NOMO-1 treated with dmso at 0.1 percent for 144 hours (cell line): ENCODE results near the gene CACNA1D.

Experiments used
- DNase-seq: peaks from one replicate; lab custom pipeline; 2025; ENCODE audit not compliant: unreplicated experiment; lab: John Stamatoyannopoulos, UW

The CACNA1D gene

DNA sequence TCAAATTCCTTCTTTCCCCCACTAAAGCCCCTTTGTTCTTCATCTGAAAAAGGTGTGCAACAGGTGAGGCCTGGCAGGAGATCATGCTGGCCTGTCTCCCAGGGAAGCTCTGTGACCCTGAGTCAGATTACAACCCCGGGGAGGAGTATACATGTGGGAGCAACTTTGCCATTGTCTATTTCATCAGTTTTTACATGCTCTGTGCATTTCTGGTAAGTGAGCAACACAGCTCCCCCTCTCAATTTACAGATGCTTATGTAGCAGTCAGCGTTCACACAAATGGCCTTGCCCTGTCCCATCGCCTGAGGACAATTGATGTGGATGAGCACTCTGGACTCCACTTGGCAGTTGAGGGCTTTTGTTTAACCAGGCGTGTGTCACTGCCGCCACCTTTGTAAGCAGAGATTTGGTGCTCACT, 281.4 kb downstream of the CACNA1D start:
- DNase-seq, result no peak

DNA sequence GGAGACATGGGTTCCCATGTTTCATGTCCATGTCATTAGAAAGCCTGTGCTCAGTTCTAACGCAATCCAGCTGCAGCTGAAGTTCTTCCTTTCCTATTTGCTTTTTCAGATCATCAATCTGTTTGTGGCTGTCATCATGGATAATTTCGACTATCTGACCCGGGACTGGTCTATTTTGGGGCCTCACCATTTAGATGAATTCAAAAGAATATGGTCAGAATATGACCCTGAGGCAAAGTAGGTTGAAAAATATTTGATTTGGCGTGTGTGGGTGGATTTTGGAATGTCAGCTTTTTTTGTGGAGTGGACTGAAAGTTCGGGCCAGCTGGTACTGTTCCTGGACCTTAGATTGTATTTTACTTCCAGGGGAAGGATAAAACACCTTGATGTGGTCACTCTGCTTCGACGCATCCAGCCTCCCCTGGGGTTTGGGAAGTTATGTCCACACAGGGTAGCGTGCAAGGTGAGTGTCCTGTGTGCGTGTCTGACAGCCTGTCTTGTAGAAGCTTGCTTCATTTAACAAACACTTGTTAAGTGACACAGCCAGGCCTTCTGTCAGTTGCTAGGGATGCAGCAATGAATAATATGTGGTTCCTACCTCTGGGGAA, 282.2 kb downstream of the CACNA1D start:
- DNase-seq, result no peak

DNA sequence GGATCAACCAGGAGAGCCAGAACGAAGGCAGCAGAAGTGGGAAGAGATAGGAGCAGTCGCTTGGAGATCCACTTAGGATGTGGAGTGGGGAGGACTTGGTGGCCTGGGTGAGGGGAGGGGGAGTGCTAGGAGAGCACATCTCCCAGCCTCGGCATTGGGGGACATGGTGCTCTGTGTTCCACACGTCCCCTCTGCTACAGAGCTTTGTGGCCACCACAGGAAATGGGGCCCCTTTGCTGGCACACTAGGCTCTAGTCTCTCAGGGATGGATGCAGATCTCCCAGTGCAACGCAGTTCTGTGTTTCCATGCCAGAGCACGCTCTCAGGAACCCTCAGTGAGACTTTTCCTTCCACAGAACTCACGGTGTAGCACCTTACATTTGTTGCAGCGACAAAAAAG, 283.1 kb downstream of the CACNA1D start:
- no peak for DNase-seq

DNA sequence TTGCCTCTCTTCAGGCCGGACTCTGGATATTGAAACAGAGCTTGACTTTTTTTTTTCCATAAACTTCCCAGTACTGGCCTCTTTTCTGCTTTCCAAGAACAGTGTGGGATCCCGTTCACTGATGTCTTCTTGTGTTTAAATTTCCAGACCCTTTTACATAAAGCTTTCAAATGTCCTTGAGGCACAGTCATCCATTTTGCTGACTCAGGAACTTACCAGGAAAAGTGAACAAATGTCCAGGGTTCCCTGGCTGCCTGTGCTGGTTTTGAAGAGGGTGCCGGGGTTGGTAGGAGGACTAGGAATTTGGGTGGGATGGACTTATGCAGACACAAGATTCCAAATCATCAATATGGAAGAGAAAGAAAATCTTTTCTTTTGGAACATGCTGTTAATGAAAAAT, 283.7 kb downstream of the CACNA1D start:
- DNase-seq, result no peak

DNA sequence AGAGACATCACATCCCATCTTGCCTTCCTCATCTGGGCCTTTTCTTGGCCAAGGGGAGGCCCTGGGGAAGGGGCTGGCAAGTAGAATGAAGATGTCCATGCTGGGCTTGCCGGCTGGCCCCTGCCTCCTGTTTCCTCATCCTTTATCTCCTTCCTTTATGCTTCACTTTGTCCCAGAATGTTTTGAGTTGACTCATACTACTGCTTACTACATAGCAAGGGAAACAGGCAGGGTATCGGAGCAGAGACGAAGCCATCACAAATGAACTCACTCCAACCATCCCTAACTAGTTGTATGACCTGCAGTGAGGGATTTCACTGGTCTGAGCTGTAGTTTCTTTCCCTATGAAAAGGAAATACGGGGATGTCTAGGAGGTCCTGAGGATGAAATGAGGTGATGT, 285.8 kb downstream of the CACNA1D start:
- no peak for DNase-seq

DNA sequence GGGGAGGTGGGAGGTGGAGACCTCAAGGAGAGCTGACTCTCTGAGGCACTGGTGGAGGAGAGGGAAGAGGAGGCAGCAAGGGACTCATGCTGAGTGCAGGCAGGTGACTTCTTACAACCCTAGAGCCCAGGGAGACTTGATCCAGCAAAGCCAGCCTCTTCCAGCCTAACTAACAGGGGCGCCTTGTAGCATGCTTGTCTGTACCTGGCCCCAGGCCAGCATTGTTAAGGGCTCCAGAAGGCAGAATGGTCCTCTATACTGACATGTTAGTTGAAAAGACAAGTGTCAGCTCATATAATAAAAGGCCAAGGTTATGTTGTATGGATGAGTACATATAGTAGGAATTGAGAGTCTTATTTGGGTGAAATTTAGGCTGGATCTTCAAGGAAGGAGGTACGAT, 286.4 kb downstream of the CACNA1D start:
- DNase-seq, result no peak

DNA sequence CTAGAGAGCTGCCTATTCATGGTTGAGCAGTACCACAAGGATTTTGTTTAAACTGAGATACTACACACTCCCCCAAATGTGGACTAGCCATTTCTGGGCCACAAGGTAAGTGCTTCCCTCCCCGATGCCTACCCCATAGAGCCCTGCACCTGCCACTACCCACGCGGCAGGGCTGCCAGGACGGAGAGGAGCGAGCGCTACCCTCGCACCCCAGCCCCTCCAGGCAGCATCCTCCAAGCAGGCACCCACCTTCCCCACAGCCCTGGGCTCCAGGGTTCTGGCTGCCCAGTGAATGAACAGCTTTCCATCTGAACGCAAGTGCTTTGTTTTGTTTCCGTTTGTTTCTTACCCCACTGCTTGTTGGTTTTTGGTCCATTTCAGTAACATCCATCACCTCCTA, 292.6 kb downstream of the CACNA1D start:
- DNase-seq, result no peak

DNA sequence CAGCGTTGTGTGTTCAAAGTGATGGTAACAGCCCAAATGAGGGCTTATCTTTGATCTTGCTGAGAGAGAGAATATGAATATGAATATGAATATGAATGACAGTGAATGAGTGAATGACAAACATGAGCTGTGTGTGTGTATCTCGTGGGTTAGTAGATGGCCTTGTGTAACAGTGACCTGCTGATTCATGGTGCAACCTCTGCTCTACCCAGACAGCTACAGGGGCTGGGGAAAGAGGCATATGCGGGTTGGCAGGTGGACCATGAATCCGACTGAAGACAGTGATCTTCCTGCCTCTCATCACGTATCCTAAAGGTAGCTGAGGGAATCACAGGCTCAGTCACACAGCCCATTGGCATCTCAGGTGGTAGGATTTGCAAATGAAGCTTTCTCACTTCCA, 293.6 kb downstream of the CACNA1D start:
- no peak for DNase-seq

DNA sequence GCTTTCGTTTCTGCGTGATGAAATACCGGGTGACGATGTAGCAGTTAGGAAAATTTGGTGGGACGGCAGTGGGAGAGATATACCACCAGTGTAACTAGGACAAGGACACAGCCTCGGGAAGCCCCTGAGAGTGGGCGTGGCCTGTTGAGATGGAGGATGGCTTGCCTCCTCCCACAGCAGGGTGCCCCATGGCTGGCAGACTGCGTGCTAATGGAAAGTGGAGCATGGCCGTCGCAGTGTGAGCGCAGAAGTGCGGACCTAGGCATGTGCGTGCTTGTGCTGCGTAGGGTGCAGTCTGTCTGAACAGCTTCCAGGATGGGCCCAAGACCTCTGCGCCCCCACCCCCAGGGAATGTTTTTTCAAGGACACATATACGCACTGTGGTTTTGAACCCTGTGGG, 295.0 kb downstream of the CACNA1D start:
- DNase-seq, result no peak

DNA sequence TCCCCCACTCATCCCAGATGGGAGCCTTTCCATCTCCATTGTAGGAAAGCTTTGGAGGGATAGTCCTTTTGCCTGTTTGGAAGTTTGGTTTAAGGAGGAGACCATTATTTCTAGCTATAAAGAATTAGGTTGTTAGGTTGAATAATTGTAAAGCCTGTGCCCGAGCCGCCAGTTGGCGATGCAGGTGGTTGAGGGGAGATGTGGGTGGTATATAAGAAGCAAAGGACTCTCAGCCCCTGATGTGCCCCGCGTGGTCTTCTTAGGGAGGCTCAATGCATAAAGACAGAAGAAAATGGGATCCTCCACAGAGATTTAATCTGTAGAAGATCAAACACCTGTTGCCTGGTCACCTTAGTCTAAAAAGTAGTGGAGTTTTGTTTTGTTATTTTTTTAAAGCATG, 296.1 kb downstream of the CACNA1D start:
- no peak for DNase-seq

DNA sequence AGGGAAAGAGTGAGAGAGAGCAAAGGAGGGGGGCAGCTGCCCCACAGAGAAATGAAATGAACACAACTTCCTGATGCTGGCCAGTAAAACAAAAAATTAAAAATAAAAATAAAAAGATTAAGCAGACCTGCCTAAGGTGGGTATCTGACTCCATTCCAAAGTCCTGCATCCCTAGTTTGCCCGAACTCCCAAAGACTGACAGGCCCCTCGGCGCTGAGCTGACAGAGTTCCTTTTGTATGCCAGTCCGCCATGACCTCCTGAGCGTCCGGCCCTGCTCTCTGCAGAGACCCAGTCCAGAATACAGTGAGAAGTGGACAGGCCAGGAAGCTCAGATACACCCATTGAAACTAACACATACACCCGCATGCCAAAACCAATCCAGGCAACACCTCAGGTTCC, 296.9 kb downstream of the CACNA1D start:
- DNase-seq, result no peak

DNA sequence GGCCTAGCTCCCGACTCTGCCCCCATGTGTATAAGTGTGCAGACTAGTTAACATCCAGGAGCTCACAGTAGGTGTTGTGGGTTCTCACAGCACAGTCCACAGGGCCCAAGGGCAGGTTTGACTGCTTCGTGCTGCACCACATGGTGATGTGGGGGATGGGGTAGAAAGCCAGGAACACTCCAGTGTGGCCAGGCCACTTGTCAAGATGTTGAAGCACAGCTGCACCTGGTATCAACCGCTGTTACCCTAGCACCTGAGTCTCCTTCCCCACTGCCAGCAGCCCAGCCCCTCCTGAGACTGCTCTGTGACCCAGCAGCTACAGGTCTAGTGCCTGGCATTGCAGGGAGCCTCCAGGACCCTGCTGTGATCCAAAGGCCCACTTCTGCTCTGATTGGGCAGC, 298.5 kb downstream of the CACNA1D start:
- no peak for DNase-seq

DNA sequence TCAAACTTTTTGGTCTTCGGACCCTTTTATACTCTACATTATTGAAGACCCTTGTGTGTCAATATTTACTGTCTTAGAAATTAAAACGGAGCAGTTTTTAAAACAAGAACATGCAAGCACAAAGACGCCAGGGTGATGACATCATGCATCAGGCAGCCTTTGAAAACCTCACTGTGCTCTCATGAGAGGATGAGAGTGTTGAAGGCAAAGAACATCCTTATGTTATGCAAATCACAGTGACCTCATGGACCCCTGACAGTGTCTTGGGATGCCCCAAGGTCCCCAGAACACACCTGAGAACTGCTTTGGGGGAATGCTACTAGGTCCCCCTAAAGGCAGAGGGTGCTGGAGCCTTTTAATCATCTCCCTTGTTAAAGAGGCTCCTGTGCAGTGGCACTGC, 300.2 kb downstream of the CACNA1D start:
- no peak for DNase-seq

DNA sequence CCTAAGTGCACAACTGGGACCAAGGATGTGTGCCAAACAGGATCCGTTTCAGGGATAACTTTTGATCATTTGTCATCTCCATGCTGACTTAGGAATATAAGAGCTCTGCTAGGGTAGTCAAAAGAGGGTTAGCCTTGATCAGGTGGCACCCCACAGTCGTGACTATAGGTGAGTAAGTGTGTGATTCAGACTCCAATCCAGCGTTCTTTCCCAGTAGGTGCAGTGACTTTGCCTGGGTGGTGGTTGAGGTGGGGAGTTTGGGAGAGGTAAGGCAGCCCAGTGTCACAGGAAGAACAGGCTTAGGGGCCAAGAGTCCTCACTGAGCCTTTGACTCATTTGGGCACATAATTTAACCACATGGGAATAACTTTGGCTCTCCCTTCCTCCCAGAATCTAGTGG, 300.8 kb downstream of the CACNA1D start:
- no peak for DNase-seq

DNA sequence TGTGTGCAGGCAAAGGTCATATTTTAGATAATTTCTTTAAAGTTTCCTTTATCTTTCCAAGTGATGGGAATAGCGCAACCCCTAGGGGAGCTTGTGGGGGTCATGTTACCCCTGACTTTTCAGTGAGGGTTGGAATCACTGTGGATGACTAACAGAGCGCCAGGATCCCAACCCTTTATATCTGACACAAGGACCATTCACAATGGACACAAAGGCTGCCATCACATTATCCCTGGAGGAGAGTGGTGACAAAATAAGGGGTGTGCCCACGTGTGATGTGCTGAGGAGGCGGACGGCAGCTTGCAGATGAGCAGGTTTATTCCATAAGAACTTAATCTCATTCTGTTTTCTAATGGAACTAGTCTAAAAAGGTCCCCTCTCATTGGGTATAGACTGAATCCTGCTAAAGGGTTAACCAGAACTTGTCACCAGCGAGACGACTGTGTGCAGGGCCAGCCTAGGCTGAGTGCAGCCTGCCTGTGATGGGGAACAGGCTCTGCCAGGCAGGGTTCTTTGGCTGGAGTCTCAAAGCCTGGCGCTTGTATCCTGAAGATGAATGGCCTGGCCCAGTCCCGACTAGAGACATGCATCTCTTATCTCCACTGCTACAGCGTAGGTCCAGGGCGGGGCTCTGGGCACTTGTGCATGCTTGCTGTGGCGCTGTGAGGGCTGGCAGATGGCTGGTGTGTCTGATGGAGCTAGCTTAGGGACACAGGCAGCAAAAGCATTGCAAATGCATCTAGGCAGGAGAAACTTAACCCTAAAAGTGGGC, 301.6 kb downstream of the CACNA1D start:
- no peak for DNase-seq

DNA sequence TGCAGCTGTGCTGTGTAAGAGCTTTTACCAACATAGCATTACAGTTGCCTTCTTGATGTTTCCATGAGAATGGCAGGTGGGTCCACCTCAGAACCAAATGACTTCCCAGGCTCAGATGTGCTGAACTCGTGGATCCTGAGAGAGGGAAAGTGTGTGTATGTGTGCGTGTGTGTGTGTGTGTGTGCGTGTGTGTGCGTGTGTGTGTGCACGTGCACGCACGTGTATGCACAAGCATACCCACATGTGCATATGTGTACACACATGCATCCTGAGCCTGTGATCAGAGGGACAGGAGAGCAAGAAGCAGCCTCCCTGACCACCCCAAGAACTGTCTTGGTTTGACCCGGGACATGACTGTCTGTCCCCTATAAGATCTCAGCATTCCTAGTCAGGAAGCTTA, 303.7 kb downstream of the CACNA1D start:
- no peak for DNase-seq

DNA sequence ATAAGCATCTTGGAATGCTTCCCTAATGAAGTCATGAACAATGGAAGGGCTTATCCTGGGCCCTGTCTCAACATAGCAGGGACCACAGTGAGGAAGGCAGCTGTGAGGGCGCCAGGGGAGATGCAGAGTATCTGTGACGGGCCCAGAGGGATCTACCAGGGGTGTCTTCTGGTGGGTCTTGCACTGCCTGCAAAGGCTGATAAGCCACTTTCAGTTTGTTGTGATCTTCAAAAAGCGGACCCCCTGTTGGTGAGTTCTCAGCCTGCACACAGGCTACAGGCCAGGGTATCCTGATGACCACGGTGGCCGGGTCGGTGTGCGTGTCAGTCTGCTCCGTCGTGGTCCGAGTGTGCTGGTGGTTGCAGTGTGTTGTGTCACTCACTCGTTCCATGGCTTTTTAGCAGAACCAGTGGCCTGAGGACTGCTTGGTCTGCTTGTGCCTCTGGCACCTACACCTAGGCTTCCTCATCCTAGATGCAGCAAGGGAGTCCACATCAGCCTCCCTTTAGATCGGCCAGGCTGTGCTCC, 305.0 kb downstream of the CACNA1D start:
- DNase-seq, result no peak

DNA sequence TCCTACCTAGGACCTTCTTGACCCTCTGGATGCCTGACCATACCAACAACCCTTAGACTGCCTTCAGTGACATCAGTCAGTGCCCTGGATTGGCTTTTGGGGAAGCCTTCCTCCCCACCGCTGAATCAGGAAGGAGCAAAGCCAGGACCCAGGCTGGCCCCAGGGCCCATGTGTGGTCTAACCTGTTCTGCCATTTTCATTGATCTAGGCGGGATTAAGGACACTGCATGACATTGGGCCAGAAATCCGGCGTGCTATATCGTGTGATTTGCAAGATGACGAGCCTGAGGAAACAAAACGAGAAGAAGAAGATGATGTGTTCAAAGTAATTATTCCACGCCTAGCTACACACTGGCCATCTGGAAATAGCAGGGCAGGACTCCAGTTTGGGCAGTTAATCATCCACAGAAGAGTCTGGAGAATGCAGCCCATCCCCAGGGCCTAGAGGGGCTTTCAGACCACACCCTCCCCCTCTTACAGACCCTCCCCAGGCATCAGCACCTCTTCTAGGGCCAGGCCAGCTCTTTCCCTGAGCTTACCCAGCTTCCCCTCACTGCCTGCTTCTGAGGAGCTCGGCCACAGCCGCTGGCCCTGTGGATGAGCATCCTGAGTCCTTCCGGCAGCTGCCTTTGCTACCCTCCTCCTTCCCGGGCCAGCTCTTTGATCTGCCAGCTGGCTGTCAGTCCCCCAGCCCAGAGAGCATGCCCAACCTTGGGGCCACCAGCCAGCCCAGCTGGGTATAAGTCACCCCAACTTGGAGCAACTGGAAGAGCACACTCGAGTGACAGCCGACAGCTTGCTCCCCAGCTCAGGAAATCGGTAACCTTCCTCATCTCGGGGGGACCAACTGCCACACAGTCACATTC, 305.9 kb downstream of the CACNA1D start:
- no peak for DNase-seq

DNA sequence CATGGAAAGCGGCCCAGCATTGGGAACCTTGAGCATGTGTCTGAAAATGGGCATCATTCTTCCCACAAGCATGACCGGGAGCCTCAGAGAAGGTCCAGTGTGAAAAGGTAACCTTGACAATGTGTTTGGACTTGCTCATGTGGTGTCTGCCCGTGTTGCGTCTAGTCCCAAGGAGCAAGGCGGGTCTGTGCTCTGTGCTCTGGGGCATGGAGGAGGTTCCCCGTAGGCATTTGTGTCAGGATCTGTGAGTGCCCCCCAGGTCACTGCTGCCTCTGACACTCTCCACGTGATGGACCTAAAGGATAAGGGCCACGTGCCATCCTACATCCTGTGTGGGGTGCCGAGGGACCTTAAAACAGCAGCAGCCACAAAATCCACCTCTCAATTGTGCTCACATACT, 306.9 kb downstream of the CACNA1D start:
- DNase-seq, result no peak

DNA sequence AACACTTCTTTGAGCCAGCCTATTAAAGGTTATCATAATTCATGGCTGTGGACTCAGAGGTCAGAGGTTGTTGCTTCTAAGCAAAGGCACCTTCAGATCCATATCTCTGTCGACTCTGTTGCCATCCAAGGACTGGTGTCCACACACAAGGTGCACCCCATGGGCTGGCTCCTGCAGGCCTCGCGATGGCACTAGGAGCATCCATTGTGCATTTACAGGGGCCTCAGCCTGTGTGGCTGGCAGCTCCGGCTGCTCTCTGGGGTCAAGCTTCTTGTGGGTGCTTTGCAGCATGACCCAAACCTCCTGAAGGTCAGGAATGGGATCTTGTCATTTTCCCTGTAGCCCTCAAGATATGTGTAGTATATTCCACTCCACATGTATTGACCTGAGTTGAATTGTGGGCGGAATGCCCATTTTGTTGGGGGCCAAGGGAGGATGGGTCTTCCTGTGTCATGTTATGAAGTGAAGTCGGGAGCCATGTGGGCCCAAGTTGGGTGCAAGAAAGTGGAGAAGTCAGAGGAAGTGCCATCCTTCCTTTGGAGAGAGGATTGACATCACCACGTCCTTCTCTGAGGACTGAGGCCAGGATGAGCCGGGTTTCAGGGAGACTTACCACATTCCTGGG, 308.0 kb downstream of the CACNA1D start:
- no peak for DNase-seq

DNA sequence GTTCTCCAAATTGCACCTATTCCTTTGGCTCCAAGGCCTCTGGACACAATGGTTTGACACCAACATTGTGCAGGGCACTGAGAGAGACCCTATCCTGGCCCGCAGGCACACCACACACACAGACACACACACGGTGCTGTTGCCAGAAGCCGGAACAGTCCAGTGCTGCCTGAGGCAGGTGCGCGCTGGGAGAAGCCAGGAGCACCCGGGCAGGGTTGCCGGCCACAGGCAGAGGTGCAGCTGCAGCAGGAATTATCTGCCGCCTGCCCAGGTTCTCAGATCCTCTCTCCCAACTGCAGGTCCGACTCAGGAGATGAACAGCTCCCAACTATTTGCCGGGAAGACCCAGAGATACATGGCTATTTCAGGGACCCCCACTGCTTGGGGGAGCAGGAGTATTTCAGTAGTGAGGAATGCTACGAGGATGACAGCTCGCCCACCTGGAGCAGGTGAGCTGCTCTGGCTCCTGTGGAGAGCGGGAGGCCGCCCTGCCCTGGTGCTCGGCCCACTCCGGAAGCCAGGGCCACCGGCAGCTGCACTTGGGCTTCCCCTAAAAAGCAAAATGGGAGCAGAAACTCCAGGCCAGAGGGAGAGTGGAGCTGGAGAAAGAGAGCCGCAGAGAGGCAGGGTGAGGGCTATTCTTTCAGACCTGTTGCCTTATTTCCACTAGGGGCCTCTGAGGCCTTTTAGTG, 308.9 kb downstream of the CACNA1D start:
- no peak for DNase-seq
